ENCODE measurements around the gene HOXD11. TPM values are rescaled to one million over a fixed set of nuclear protein-coding genes. Genes with fewer than 3 reads are reported as not detected.

HOXD11 gene
- total and polyA plus RNA-seq, 11 donors: not detected

- Histone ChIP-seq H3K4me3 (no peak overlapping the region), H3K4me1 (peaks cover 4 to 41% (median 22%) of the 10 kb centered on the region in 12 donors), H3K27ac (no peak overlapping the region), H3K27me3 (peaks cover 79 to 100% (median 94%) of the 10 kb centered on the region in 9 donors), H3K9me3 (no peaks in the 10 kb centered on the region), H3K36me3 (no peaks in the 10 kb centered on the region)
- TF ChIP-seq POLR2A (IDR thresholded peaks at IDR 0.05) (no peak), CTCF (IDR thresholded peaks at IDR 0.05) (peak; percentile 82 to 97 (median 93))
- peak in 3 of 5 donors; percentile 60 to 71 (median 63) for DNase-seq
- intact Hi-C loops (cut with DNase I): loop anchor here (1.0 to 10.0 kb wide), 13 partner anchors 325 to 1022 kb away; no protein-coding TSS in a partner anchor
- ATAC-seq: no peak
- WGBS, 4 donors: 2 to 4% (median 3%) methylated on average over 13 of the region's 13 CpGs
Observed at GRCh38 chr2:176126929-176127773, 20.1 kb downstream of the HOXD11 start.

- Histone ChIP-seq H3K27ac (no peak overlapping the region), H3K4me3 (no peak overlapping the region), H3K27me3 (peaks cover 79 to 100% (median 94%) of the 10 kb centered on the region in 9 donors), H3K4me1 (peaks cover 3 to 41% (median 17%) of the 10 kb centered on the region in 12 donors), H3K36me3 (no peaks in the 10 kb centered on the region), H3K9me3 (no peaks in the 10 kb centered on the region)
- DNase-seq (no peak), ATAC-seq (no peak)
- intact Hi-C loops (cut with DNase I): loop anchor here (2.0 to 10.0 kb wide), 12 partner anchors 325 to 1021 kb away; no protein-coding TSS in a partner anchor
- no peak for TF ChIP-seq CTCF (IDR thresholded peaks at IDR 0.05)
- TF ChIP-seq POLR2A (IDR thresholded peaks at IDR 0.05): no peak
- WGBS, 4 donors: 20 to 30% (median 26%) methylated on average over 4 of the region's 4 CpGs
Observed at GRCh38 chr2:176127774-176128072, 20.6 kb downstream of the HOXD11 start.

GRCh38 chr2:176128172-176128981 lies 21.3 kb downstream of the HOXD11 start:
- TF ChIP-seq CTCF (IDR thresholded peaks at IDR 0.05) (no peak), POLR2A (IDR thresholded peaks at IDR 0.05) (no peak)
- Histone ChIP-seq H3K4me3 (peak overlapping the region in 11 of 12 donors; percentile 1 to 61 (median 48)), H3K27me3 (peaks cover 79 to 100% (median 94%) of the 10 kb centered on the region in 9 donors), H3K4me1 (peaks cover 0 to 35% (median 11%) of the 10 kb centered on the region in 12 donors), H3K36me3 (no peaks in the 10 kb centered on the region), H3K27ac (peak overlapping the region in 3 of 12 donors; percentile 82 to 86 (median 85)), H3K9me3 (no peaks in the 10 kb centered on the region)
- WGBS, 4 donors: 8 to 17% (median 15%) methylated on average over 48 to 49 of the region's 49 CpGs
- intact Hi-C loops (cut with DNase I): loop anchor here (5.0 to 10.0 kb wide), 10 partner anchors 324 to 1019 kb away; no protein-coding TSS in a partner anchor
- DNase-seq (no peak), ATAC-seq (no peak)

Measured in heart left ventricle (tissue), 16 donors.